Measurements from ENCODE around the gene CCDC136.

The CCDC136 gene

DNA sequence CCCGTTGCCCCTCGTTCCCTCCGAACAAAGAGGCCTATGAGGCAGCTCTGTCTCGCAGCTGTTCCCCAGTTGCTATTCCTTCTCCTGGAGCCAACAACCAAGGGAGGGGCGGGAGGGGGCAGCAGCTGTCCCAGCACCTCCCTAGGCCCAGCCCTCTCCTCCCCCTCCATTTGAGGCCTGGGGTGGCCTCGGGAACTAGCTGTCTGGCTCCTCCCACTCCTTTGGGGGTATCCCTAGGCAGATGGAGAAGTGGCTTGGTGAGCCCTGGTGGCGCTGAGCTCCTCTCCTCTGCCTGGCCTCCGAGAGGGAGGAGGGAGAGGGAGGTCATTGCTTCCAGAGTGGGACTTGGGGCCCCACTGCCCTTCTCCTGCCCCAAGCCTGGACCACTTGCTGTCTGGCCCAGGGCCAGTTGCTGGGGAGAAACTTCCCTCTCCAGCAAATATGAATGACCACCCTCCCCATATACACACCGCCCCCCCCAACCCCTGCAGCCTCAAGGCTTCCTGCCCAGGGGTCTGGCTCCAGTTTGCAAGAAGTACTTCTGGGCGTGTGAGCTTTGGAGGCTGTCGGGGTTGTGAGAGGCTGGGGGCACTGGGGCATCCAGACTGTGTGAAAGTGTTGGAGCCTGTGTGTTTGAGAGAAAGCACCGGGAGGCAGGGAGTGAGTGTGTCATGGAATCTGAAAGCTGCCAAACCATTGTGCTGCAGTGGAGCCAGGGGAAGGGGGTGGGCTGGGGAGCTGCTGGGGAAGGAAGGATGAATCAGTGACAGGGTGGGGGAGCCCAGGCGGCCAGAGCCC is 41.6 kb downstream of the CCDC136 start:
- DNase-seq: peak; percentile 87

DNA sequence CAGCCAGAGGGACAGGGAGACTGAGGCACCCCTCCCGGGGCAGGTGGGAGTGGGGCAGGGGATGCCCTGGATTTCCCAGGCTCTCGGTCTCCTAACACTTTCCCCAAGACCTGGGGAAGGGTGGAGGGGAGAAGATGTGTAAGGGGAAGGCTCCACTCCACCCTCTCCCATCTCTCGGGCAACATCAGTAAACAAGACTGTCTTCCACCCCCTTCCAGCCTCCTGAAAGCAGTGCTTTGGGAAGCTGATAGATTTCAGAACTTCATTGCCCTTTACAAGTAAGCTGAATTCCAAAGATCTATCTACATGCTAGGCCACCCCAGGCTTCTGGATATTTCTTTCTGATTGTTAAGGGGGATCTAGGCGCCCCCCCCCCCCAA is 42.2 kb downstream of the CCDC136 start:
- DNase-seq: no peak

GRCh38 chr7:128835231-128835751 is 43.5 kb downstream of the CCDC136 start:
- no peak for DNase-seq

DNA sequence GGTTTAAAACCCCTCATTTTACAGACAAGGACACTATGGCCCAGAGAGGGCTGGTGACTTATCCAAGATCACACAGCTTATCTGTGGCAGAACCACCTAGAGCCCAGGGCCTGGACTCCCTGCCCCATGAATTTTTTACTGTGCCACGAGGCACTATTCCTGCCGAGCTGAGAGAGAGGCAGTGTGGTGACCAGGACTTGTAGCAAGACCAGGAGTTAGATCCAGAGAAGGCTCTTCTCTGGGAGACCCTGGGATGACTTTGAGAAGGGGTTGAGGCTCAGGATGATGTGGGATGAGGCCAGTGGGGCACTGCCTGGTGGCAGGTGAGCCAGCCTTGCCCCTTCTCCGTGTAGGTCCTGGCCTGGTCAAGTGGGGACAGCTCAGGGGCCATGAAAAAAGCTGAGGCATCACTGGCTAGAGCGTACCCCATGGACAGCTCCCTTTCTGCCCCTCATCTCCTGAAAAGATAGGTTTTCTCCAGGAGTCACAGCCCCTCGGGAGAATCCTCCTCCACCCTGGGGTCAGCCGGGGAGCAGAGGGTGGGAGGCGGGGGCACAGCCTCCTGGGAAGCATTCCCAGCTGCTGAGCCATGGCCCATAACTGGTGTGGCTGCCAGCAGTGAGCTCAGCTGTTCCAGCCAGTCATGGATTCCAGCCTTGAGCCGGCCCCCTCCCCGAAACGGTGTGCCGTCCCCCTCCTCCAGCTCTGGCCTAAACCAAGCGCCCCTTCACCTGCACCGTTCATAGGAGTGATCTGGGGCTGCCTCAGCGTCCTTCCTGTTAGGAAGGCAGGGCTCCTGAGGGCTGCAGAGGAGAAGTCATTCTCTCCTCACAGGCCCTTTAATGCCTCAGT is 44.2 kb downstream of the CCDC136 start:
- peak; percentile 62 for DNase-seq

DNA sequence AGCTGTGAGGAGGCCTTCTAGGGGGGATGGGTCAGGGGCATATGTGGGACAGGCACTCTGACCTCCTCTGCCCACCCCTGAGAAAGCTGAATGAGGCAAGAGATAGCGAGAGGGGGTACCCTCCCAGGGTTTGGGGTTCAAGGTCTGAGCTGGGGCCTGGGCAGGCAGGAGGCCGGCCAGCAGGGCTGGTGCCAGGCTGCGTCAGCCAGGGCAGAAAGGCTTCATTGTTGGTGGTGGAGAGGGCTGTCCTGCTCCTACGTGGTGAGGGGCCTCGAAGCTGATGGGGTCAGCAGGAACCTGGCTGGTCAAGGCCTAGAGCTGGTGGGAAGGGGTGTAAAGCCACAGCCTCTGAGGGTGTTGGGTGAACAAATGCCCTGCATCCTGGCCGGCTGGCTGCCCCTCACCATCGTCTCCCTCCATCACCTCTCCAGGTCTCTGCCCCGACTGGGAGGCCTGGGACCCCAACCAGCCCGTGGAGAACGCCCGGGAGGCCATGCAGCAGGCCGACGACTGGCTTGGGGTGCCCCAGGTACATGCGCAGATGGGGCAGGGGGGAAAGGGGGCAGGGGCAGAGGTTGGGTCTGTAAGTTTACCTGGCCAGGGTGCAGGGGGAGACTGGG is 45.1 kb downstream of the CCDC136 start:
- no peak for DNase-seq

GRCh38 chr7:128837521-128837921 is 45.8 kb downstream of the CCDC136 start:
- DNase-seq: no peak

GRCh38 chr7:128838109-128838779 is 46.5 kb downstream of the CCDC136 start:
- DNase-seq: no peak

DNA sequence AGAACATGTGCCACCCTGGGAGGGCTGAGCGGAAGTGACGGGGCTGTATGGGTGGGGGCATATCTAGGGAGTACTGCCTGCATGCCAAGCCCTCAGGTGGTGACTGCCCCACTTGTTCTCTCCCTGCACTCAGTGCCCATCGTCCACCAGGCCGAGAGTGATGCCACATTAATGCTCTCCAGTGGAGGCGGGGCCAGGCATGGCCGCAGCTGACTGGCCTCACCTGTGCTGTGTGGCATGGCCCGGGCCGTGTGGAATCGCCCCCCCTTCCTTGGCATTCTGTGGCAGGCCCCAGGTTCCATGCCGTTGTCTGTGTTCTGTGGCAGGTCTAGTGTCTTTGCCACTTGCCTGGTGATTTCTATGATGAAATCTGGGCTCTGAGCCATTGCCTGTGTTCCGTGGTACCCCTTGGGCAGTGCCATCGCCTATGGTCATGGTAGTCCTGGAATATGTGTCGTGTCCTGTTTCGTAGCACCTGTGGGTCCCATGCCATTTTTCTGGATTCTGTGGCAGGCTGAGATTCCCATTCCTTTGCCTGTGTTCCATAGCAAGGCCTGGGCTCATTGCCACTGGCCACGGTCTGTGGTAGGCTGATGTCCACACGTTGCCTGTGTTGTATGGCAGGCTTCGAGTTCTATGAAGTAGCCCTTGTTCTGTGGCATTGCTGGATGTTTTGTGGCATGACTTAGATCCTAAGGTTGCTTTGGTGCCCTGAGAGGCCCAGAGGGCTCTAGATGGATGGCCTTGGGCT is 47.4 kb downstream of the CCDC136 start:
- no peak for DNase-seq

DNA sequence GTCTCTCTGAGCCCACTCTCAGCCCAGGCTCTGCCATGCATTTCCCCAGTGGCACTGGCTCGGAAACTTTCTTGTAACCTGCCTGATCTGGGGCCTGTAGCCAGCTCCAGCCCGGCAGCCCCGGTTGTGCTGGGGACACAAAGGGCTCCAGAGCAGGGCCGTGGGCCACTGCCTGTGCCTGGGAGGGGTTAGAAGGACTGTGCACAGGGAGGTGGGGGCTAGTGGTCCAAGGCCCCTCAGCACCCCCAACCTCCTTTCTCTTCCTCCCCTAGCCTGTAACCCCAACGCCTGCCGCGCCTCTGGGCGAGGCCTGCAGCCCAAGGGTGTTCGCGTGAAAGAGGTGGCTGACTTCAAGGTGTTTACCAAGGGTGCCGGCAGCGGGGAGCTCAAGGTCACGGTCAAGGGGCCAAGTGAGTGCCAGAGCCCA is 48.0 kb downstream of the CCDC136 start:
- DNase-seq: no peak

- no peak for DNase-seq
Observed at GRCh38 chr7:128840326-128841170, 48.8 kb downstream of the CCDC136 start.

DNA sequence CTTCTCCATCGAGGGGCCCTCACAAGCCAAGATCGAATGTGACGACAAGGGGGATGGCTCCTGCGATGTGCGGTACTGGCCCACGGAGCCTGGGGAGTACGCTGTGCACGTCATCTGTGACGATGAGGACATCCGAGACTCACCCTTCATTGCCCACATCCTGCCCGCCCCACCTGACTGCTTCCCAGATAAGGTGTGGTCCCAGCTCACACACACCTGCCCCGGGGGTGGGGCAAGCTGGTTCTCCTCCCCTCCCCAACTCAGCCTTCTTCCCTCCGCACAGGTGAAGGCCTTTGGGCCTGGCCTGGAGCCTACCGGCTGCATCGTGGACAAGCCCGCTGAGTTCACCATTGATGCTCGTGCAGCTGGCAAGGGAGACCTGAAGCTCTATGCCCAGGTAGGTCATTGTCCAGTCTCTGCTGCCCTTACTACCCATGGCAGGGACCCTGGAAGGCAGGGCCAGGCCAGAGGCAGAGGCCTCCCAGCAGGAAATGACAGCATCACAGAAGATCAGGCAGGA is 49.5 kb downstream of the CCDC136 start:
- no peak for DNase-seq

DNA sequence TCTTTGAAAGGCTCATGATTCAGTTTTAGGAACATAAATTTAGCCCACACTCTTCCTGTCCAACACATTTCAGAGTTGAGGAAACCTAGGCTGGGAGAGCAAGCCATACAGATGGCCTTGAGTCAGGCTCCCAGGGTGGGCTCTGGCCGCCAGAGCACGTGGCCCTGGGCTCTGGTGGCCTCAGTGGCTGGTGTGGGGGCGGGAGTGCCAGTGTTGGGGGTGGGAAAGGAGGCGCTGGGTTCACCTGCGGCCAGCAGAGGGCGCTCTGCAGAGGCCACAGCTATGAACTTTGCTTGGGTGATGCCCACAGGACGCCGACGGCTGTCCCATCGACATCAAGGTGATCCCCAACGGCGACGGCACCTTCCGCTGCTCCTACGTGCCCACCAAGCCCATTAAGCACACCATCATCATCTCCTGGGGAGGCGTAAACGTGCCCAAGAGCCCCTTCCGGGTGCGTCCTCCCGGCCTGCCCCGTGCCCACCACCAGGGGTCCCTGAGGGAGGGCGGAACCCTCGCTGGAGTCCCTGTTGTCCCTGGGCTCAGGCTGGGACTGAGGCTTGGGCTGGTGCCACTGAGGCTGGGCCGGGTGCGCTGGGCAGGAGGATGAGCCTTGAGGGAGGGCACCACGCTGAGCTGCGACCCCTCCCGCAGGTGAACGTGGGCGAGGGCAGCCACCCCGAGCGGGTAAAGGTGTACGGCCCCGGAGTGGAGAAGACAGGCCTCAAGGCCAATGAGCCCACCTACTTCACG is 50.3 kb downstream of the CCDC136 start:
- DNase-seq: peak; percentile 44

DNA sequence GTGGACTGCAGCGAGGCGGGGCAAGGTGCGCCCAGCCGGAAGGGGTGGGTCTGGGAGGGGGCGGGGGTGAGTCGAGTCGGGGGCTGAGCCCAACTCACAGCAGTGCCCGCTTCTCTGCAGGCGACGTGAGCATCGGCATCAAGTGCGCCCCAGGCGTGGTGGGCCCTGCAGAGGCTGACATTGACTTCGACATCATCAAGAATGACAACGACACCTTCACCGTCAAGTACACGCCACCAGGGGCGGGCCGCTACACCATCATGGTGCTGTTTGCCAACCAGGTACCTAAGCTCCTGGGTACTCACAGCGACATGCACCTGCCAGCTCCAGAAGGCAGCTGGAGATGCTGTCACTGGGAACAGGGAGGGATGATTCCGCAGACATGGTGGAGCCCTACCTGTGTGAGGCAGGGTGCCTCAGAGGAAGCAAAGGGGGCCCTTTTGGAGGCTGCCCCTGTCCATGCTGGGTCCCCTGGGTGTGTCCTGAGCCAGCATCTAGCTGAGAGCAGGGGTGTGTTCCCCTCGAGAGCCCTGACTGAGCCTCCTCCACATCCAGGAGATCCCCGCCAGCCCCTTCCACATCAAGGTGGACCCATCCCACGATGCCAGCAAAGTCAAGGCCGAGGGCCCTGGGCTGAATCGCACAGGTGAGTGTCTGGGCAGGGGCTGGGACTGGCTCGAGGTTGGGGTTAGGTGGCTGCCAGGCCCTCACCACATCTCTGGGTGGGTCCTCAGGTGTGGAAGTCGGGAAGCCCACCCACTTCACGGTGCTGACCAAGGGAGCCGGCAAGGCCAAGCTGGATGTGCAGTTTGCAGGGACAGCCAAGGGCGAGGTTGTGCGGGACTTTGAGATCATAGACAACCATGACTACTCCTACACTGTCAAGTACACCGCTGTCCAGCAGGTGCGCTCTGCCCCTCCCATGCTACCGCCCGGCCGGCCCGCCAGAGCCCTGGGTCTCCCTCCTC is 51.2 kb downstream of the CCDC136 start:
- DNase-seq: no peak

DNA sequence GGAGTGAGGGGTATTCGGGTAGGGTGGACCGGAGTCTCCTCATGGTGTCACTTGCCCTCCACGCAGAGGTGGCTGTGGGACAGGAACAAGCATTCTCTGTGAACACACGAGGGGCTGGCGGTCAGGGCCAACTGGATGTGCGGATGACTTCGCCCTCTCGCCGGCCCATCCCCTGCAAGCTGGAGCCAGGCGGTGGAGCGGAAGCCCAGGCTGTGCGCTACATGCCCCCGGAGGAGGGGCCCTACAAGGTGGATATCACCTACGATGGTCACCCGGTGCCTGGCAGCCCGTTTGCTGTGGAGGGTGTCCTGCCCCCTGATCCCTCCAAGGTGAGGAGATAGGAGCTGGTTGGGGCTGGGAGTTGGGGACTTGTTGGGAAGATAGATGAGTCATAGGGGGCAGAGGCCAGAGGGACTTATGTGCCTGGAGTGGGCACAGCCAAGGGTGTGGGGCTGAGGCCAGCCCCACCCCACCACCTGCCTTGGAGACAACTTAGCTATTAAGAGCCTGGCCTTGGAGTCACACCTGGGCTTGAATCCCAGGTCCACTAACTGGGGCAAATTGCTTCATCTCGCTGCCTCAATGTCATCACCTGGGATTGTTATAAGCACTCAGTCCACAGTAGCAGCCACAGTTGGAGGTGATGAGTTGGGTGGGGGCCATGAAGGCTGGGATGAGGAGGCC is 52.3 kb downstream of the CCDC136 start:
- DNase-seq: no peak

- DNase-seq: no peak
Observed at GRCh38 chr7:128844777-128845311, 53.1 kb downstream of the CCDC136 start.

DNA sequence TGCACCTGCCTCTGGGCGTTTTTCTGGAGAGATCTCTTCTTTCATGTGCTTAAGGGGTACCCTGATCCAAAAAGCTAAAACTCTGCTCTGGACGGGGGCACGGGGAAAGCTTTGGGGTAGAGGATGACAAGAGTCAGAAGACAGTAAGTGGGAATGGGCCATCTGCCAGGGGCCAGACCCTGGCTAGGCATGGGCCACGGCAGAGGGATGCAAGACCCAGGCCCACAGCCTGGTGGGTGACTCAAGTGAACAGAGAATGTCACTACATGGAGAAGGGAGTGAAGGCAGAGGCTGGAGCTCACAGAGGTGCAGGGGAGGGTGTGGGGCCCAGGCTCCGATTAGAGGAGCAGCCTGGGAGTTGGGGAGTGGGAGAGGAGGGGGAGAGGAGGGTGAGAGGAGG is 53.7 kb downstream of the CCDC136 start:
- no peak for DNase-seq

DNA sequence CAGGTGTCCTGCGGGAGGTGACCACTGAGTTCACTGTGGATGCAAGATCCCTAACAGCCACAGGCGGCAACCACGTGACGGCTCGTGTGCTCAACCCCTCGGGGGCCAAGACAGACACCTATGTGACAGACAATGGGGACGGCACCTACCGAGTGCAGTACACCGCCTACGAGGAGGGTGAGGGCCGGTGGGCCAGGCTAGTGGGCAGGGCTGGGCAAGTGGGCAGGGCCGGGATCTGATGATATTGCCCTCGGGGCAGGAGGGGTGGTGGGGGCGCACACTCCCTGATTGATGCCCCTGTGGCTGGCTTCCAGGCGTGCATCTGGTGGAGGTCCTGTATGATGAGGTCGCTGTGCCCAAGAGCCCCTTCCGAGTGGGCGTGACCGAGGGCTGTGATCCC is 54.2 kb downstream of the CCDC136 start:
- DNase-seq: no peak
